GM18909 (cell line): Measurements from ENCODE around the gene TEX52.
"Not testable (repeated sequence)": the region's sequence is repeated elsewhere in the genome, so short reads cannot be mapped to it uniquely, and the experiment has no call there.

Experiments used
- ATAC-seq: cut with Tn5 transposase; IDR thresholded peaks from one replicate; pipeline ENCODE4 v1.9.1; 2021; ENCODE audit warnings: mild to moderate bottlenecking; ENCODE audit not compliant: unreplicated experiment, poor library complexity

The TEX52 gene

GRCh38 chr12:2868986-2869632 lies 12.3 kb upstream of the TEX52 start:
- ATAC-seq: not testable (repeated sequence)

- ATAC-seq: no peak
Measured at GRCh38 chr12:2864198-2864597, 7.4 kb upstream of the TEX52 start.

GRCh38 chr12:2863402-2863801 lies 6.6 kb upstream of the TEX52 start:
- ATAC-seq: not testable (repeated sequence)

GRCh38 chr12:2862876-2863275 lies 6.0 kb upstream of the TEX52 start:
- no peak for ATAC-seq

GRCh38 chr12:2860170-2860569 lies 3.3 kb upstream of the TEX52 start:
- ATAC-seq: no peak

- no peak for ATAC-seq
Measured at GRCh38 chr12:2858944-2859421, 2.1 kb upstream of the TEX52 start.

GRCh38 chr12:2858334-2858733 lies 1.5 kb upstream of the TEX52 start:
- ATAC-seq: no peak

GRCh38 chr12:2857576-2857975 lies 737 bp upstream of the TEX52 start:
- ATAC-seq: no peak

- no peak for ATAC-seq
Measured at GRCh38 chr12:2856051-2856450, 788 bp downstream of the TEX52 start.

- ATAC-seq: no peak
Measured at GRCh38 chr12:2855546-2855945, 1.3 kb downstream of the TEX52 start.

GRCh38 chr12:2854669-2855453 lies 2.0 kb downstream of the TEX52 start:
- ATAC-seq: no peak

- ATAC-seq: no peak
Measured at GRCh38 chr12:2853626-2854025, 3.2 kb downstream of the TEX52 start.

GRCh38 chr12:2851931-2852330 lies 4.9 kb downstream of the TEX52 start:
- no peak for ATAC-seq

- no peak for ATAC-seq
Measured at GRCh38 chr12:2845280-2845679, 11.6 kb downstream of the TEX52 start.

GRCh38 chr12:2844786-2845185 lies 12.1 kb downstream of the TEX52 start:
- no peak for ATAC-seq

GRCh38 chr12:2842948-2843347 lies 13.9 kb downstream of the TEX52 start:
- no peak for ATAC-seq

- ATAC-seq: no peak
Measured at GRCh38 chr12:2841056-2841650, 15.7 kb downstream of the TEX52 start.

GRCh38 chr12:2836574-2836973 lies 20.3 kb downstream of the TEX52 start:
- no peak for ATAC-seq

- no peak for ATAC-seq
Measured at GRCh38 chr12:2835691-2836403, 21.0 kb downstream of the TEX52 start.

- ATAC-seq: no peak
Measured at GRCh38 chr12:2834581-2835491, 22.0 kb downstream of the TEX52 start, which contains the start of gene NRIP2. NRIP2 (minus strand) TSS chr12:2835035; CDS start chr12:2834983, 52 bp downstream.
